GM18951 (cell line): ENCODE measurements around the gene LAMA3.
"Not testable (repeated sequence)": the region's sequence is repeated elsewhere in the genome, so short reads cannot be mapped to it uniquely, and the experiment has no call there.

Source experiments
- POLR2A ChIP-seq: IDR thresholded peaks from 4 replicates; pipeline ENCODE4 v1.6.1; 2011; ENCODE audit warnings: mild to moderate bottlenecking; ENCODE audit not compliant: insufficient read length, insufficient read depth; ENCODE audit errors: extremely low read depth
- in situ Hi-C: fragments of 300-500 bp; cut with MboI; formaldehyde crosslinking; loops from one replicate; pipeline ENCODE4 v1.12.0; 2022; ENCODE audit warnings: low sequenced_read_pairs, mixed read lengths, inconsistent platforms; ENCODE audit not compliant: unreplicated experiment

LAMA3 gene

GRCh38 chr18:23703987-23704384 is 14.7 kb downstream of the LAMA3 start:
- in situ Hi-C loops = no loop called here
- TF ChIP-seq POLR2A = no peak

- no peak for TF ChIP-seq POLR2A
- in situ Hi-C loops = no loop called here
Measured at GRCh38 chr18:23704806-23705205, 15.6 kb downstream of the LAMA3 start.

- TF ChIP-seq POLR2A = no peak
Measured at GRCh38 chr18:23706971-23707640, 17.9 kb downstream of the LAMA3 start.

GRCh38 chr18:23710068-23710527 is 20.8 kb downstream of the LAMA3 start:
- TF ChIP-seq POLR2A = no peak
- in situ Hi-C loops = no loop called here

More at GRCh38 chr18:23706971-23707640, 17.9 kb downstream of the LAMA3 start:
- in situ Hi-C loops = no loop called here

- TF ChIP-seq POLR2A = no peak
- in situ Hi-C loops = no loop called here
Measured at GRCh38 chr18:23710946-23711345, 21.7 kb downstream of the LAMA3 start.

GRCh38 chr18:23711426-23711825 is 22.2 kb downstream of the LAMA3 start:
- in situ Hi-C loops = no loop called here
- TF ChIP-seq POLR2A = no peak

- in situ Hi-C loops = no loop called here
- no peak for TF ChIP-seq POLR2A
Measured at GRCh38 chr18:23712445-23712844, 23.2 kb downstream of the LAMA3 start.

- in situ Hi-C loops = no loop called here
- no peak for TF ChIP-seq POLR2A
Measured at GRCh38 chr18:23714576-23714975, 25.3 kb downstream of the LAMA3 start.

- in situ Hi-C loops = not testable (repeated sequence)
Measured at GRCh38 chr18:23716079-23716478, 26.8 kb downstream of the LAMA3 start.

- in situ Hi-C loops = no loop called here
- no peak for TF ChIP-seq POLR2A
Measured at GRCh38 chr18:23716516-23716915, 27.3 kb downstream of the LAMA3 start.

- TF ChIP-seq POLR2A = no peak
- in situ Hi-C loops = no loop called here
Measured at GRCh38 chr18:23716966-23717365, 27.7 kb downstream of the LAMA3 start.

- in situ Hi-C loops = no loop called here
- no peak for TF ChIP-seq POLR2A
Measured at GRCh38 chr18:23718243-23718720, 29.0 kb downstream of the LAMA3 start.

GRCh38 chr18:23718731-23719130 is 29.5 kb downstream of the LAMA3 start:
- TF ChIP-seq POLR2A = no peak
- in situ Hi-C loops = no loop called here

- no peak for TF ChIP-seq POLR2A
- in situ Hi-C loops = no loop called here
Measured at GRCh38 chr18:23719634-23720201, 30.5 kb downstream of the LAMA3 start.

- in situ Hi-C loops = no loop called here
- no peak for TF ChIP-seq POLR2A
Measured at GRCh38 chr18:23721696-23722480, 32.6 kb downstream of the LAMA3 start.
